Esophagus muscularis mucosa (tissue), 4 donors: ENCODE data around the gene ZNF311. TPM values are rescaled to one million over a fixed set of nuclear protein-coding genes. Genes with fewer than 3 reads are reported as not detected.
A peak's percentile ranks its signal among the peaks of the same experiment; 100 is the strongest.

Experiments used
- DNase-seq: peaks from one replicate; pipeline ENCODE4 v3.0.0-alpha.2; 2017; ENCODE audit errors: extremely low spot score
- H3K27ac ChIP-seq, 4 donors: fragments of 200-600 bp; sonication (generic); replicated peaks in 1 of 4; 1 replicate in 3 of 4; 2 replicates in 1 of 4; pipeline ENCODE4 v1.5.1; 2016 to 2019; ENCODE audit warnings: mild to moderate bottlenecking in 1 of 4
- H3K27me3 ChIP-seq, 4 donors: fragments of 200-600 bp; sonication (generic); one replicate each; pipeline versions ENCODE4 v1.5.1 to v1.6.0; 2016 to 2019
- H3K36me3 ChIP-seq, 4 donors: fragments of 200-600 bp; sonication (generic); one replicate each; pipeline ENCODE4 v1.5.1; 2016 to 2019
- H3K4me1 ChIP-seq, 4 donors: fragments of 200-600 bp; sonication (generic); one replicate each; pipeline ENCODE4 v1.5.1; 2016 to 2019
- H3K4me3 ChIP-seq, 4 donors: fragments of 200-600 bp; sonication (generic); 1 replicate in 2 of 4; 2 replicates in 2 of 4; pipeline ENCODE4 v1.5.1; 2016 to 2019; ENCODE audit warnings: mild to moderate bottlenecking in 4 of 4, moderate library complexity in 1 of 4
- H3K9me3 ChIP-seq, 4 donors: fragments of 200-600 bp; sonication (generic); 1 replicate in 3 of 4; 2 replicates in 1 of 4; pipeline ENCODE4 v1.5.1; 2016 to 2019
- CTCF ChIP-seq, 3 experiments: fragments of 200-600 bp in 2 of 3; fragments of 450-650 bp in 1 of 3; sonication (generic) in 2 of 3; IDR thresholded peaks; one replicate each; pipeline ENCODE4 v1.5.1; 2017 to 2019; ENCODE audit warnings: antibody characterized with exemption in 3 of 3, mild to moderate bottlenecking in 2 of 3, moderate library complexity in 1 of 3
- EP300 ChIP-seq: sonication (generic); formaldehyde crosslinking; IDR thresholded peaks from one replicate; pipeline ENCODE4 v1.6.1; 2017; ENCODE audit warnings: antibody characterized with exemption
- POLR2A ChIP-seq: fragments of 450-650 bp; IDR thresholded peaks from one replicate; pipeline ENCODE4 v1.6.1; 2017; ENCODE audit warnings: antibody characterized with exemption, moderate library complexity, mild to moderate bottlenecking, low read depth
- POLR2AphosphoS5 ChIP-seq, 2 donors: sonication (generic); formaldehyde crosslinking; IDR thresholded peaks; one replicate each; pipeline ENCODE4 v1.6.1; 2017; ENCODE audit warnings: antibody characterized with exemption in 2 of 2
- WGBS: methylation state at CpG from one replicate; pipeline ENCODE4 v1.1.5; 2018; 5-methylcytosine and 5-hydroxymethylcytosine counted together
- intact Hi-C: fragments of 100-400 bp; cut with DNase I; formaldehyde crosslinking; loops from one replicate; pipeline ENCODE4 v1.15.1; 2023
- total RNA-seq, 4 donors: library from RNA; depleted of rRNA; stranded (reverse); fragments of >200 nt; gene quantifications; one replicate each; pipeline versions ENCODE4 v1.1.0 to v1.2.1, GENCODE V29; 2016

The ZNF311 gene
- total RNA-seq, 4 donors from 2014 or later: 0.17 to 1.7 (median 0.53) TPM

- 8% methylated on average over 31 of the region's 31 CpGs for WGBS
- Histone ChIP-seq H3K9me3 (peaks cover 0 to 6% (median 0%) of the 10 kb centered on the region in 4 donors), H3K4me3 (peak overlapping the region; percentile 59 to 69 (median 61)), H3K27ac (peak overlapping the region; percentile 76 to 85 (median 83)), H3K4me1 (peaks cover 7 to 36% (median 27%) of the 10 kb centered on the region in 4 donors), H3K27me3 (peaks cover 0 to 18% (median 10%) of the 10 kb centered on the region in 4 donors), H3K36me3 (no peaks in the 10 kb centered on the region)
- DNase-seq: peak; percentile 93
- intact Hi-C loops: no loop called here
- no peak for TF ChIP-seq POLR2A
- no peak for TF ChIP-seq EP300
- TF ChIP-seq CTCF (IDR thresholded peaks at IDR 0.05): no peak
- TF ChIP-seq POLR2AphosphoS5 (IDR thresholded peaks at IDR 0.05): peak; percentile 57 to 81
Measured at GRCh38 chr6:28985462-28986164, 19.5 kb downstream of the ZNF311 start.

DNA sequence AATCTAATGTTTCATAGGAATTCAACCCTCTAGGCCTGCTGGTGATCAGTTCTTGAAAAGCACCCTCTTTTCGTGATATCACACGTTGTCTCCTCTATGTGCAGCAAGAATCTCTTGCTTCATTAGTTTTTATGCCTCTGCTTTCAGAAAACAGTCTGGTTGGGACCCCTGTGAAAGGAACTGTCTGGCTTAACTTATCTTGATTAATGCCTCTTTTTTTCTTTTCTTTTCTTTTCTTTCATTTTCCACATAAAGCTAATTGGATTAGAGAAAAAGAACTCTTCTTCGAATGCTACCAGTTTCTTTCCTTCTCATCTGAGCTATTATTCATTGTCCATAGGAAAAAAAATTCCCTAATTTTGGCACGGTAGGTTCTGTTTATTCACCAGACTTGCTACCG, 21.3 kb downstream of the ZNF311 start:
- whole genome bisulfite sequencing: 86% methylated on average over 5 of the region's 5 CpGs
- Histone ChIP-seq H3K27ac (peak overlapping the region in 1 of 4 donors; percentile 85), H3K9me3 (peaks cover 0 to 6% (median 0%) of the 10 kb centered on the region in 4 donors), H3K4me3 (no peak overlapping the region), H3K4me1 (peaks cover 7 to 38% (median 29%) of the 10 kb centered on the region in 4 donors), H3K27me3 (peaks cover 0 to 8% (median 7%) of the 10 kb centered on the region in 4 donors), H3K36me3 (no peaks in the 10 kb centered on the region)
- intact Hi-C loops: loop anchor here (2.0 kb wide), 1 partner anchor 87 kb away; no protein-coding TSS in a partner anchor
- no peak for DNase-seq
- no peak for TF ChIP-seq POLR2A
- no peak for TF ChIP-seq POLR2AphosphoS5 (IDR thresholded peaks at IDR 0.05)
- no peak for TF ChIP-seq EP300

GRCh38 chr6:28982476-28983266, 22.4 kb downstream of the ZNF311 start:
- Histone ChIP-seq H3K27ac (peak overlapping the region; percentile 71 to 79 (median 79)), H3K9me3 (no peaks in the 10 kb centered on the region), H3K36me3 (no peaks in the 10 kb centered on the region), H3K4me3 (peak overlapping the region; percentile 57 to 72 (median 65)), H3K4me1 (peaks cover 7 to 33% (median 26%) of the 10 kb centered on the region in 4 donors), H3K27me3 (peaks cover 0 to 5% (median 1%) of the 10 kb centered on the region in 4 donors)
- intact Hi-C loops: loop anchor here (2.0 kb wide), 1 partner anchor 86 kb away; no protein-coding TSS in a partner anchor
- DNase-seq: no peak
- no peak for TF ChIP-seq POLR2AphosphoS5 (IDR thresholded peaks at IDR 0.05)
- TF ChIP-seq CTCF (IDR thresholded peaks at IDR 0.05): peak in 1 of 3 experiments; percentile 20
- WGBS: 13% methylated on average over 17 of the region's 17 CpGs

DNA sequence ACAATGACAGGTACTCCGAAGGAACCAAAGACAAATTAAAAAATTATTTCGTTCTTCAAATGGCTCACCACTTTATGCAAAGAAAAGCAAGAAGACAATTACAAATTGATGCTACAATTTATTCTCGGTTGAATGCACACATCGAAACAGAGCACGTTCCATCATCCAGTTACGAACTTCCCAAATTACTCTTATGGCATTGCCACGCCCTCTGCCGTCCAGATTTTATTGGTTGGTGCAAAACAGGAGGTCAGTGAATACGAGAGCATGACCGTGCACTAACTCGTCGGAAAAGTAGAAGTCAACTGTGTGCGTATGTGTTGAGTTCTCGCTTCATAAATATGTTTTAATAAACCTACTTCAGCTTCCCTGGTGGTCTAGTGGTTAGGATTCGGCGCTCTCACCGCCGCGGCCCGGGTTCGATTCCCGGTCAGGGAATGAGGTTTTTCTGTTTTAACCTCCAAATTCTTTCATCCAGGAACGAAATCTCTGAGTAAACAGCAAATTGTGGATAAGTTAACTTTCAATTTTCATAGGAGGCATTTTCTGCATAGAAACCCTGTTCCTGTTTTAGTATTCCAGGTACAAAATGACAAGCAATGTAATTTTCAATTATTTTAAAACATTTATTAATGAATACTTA, 23.2 kb downstream of the ZNF311 start:
- under 1% methylated on average over 23 of the region's 23 CpGs for WGBS
- Histone ChIP-seq H3K27ac (peak overlapping the region; percentile 71 to 79 (median 79)), H3K4me3 (peak overlapping the region; percentile 57 to 72 (median 65)), H3K36me3 (no peaks in the 10 kb centered on the region), H3K4me1 (peaks cover 7 to 37% (median 30%) of the 10 kb centered on the region in 4 donors), H3K9me3 (no peaks in the 10 kb centered on the region), H3K27me3 (peaks cover 0 to 12% (median 6%) of the 10 kb centered on the region in 4 donors)
- TF ChIP-seq EP300: no peak
- TF ChIP-seq POLR2AphosphoS5 (IDR thresholded peaks at IDR 0.05): peak; percentile 47 to 63
- no peak for TF ChIP-seq CTCF (IDR thresholded peaks at IDR 0.05)
- intact Hi-C loops: loop anchor here (2.0 kb wide), 2 partner anchors 37 to 85 kb away; no protein-coding TSS in a partner anchor
- peak; percentile 96 for DNase-seq
